ENCODE measurements around the gene CCDC33.

CCDC33 gene

GRCh38 chr15:74281147-74282133 lies 45.3 kb downstream of the CCDC33 start:
- in situ Hi-C loops (cut with MboI; ENCODE audit: low sequenced_read_pairs) = no loop called here

- in situ Hi-C loops (cut with MboI; ENCODE audit: low sequenced_read_pairs) = no loop called here
These were observed 47.2 kb downstream of the CCDC33 start for GRCh38 chr15:74283368-74283767.

- in situ Hi-C loops (cut with MboI; ENCODE audit: low sequenced_read_pairs) = no loop called here
These were observed 53.5 kb downstream of the CCDC33 start for GRCh38 chr15:74289671-74290070.

GRCh38 chr15:74290645-74291044 lies 54.5 kb downstream of the CCDC33 start:
- in situ Hi-C loops (cut with MboI; ENCODE audit: low sequenced_read_pairs) = no loop called here

GRCh38 chr15:74291101-74292071 lies 55.3 kb downstream of the CCDC33 start:
- in situ Hi-C loops (cut with MboI; ENCODE audit: low sequenced_read_pairs) = no loop called here

GRCh38 chr15:74293021-74293810 lies 57.1 kb downstream of the CCDC33 start:
- in situ Hi-C loops (cut with MboI; ENCODE audit: low sequenced_read_pairs) = no loop called here

- in situ Hi-C loops (cut with MboI; ENCODE audit: low sequenced_read_pairs) = no loop called here
These were observed 57.9 kb downstream of the CCDC33 start for GRCh38 chr15:74294010-74294409.

GRCh38 chr15:74295800-74296199 lies 59.7 kb downstream of the CCDC33 start:
- in situ Hi-C loops (cut with MboI; ENCODE audit: low sequenced_read_pairs) = no loop called here

- in situ Hi-C loops (cut with MboI; ENCODE audit: low sequenced_read_pairs) = no loop called here
These were observed 61.8 kb downstream of the CCDC33 start for GRCh38 chr15:74297887-74298286.

GRCh38 chr15:74300057-74300795 lies 64.1 kb downstream of the CCDC33 start:
- in situ Hi-C loops (cut with MboI; ENCODE audit: low sequenced_read_pairs) = no loop called here

GRCh38 chr15:74301583-74302361 lies 65.6 kb downstream of the CCDC33 start:
- in situ Hi-C loops (cut with MboI; ENCODE audit: low sequenced_read_pairs) = no loop called here

- in situ Hi-C loops (cut with MboI; ENCODE audit: low sequenced_read_pairs) = no loop called here
These were observed 66.8 kb downstream of the CCDC33 start for GRCh38 chr15:74302821-74303359.

GRCh38 chr15:74303741-74304309 lies 67.7 kb downstream of the CCDC33 start:
- in situ Hi-C loops (cut with MboI; ENCODE audit: low sequenced_read_pairs) = no loop called here

GRCh38 chr15:74304431-74304830 lies 68.3 kb downstream of the CCDC33 start:
- in situ Hi-C loops (cut with MboI; ENCODE audit: low sequenced_read_pairs) = no loop called here

- in situ Hi-C loops (cut with MboI; ENCODE audit: low sequenced_read_pairs) = no loop called here
These were observed 69.6 kb downstream of the CCDC33 start for GRCh38 chr15:74305687-74306086.

GRCh38 chr15:74306781-74307217 lies 70.7 kb downstream of the CCDC33 start:
- in situ Hi-C loops (cut with MboI; ENCODE audit: low sequenced_read_pairs) = no loop called here

- in situ Hi-C loops (cut with MboI; ENCODE audit: low sequenced_read_pairs) = no loop called here
These were observed 72.0 kb downstream of the CCDC33 start for GRCh38 chr15:74307827-74308811.
